ENCODE measurements around the gene VCX2. TPM values are rescaled to one million over a fixed set of nuclear protein-coding genes. Genes with fewer than 3 reads are reported as not detected.
"Not testable (repeated sequence)": the region's sequence is repeated elsewhere in the genome, so short reads cannot be mapped to it uniquely, and the experiment has no call there.

VCX2 gene
- total RNA-seq, 1 experiment from 2014 or later: not detected

DNA sequence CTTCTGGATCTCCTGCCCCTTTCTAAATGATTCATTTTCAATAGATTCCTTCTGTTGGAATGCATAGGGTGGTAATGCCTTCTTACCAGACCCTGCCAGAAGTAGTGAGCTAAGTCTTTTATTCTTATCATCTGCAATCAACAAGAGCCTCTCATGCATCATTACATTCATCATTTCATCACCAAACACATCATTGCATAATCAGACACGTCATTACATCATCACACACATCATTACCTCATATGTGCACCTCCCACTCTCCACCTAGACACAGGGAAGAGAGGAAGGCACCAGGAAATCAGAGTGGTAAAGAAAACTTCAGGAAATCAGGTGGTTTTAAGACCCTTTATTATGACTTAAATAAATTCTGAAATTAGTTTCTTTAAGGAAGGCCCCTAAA lies 45.0 kb downstream of the VCX2 start:
- in situ Hi-C loops (cut with HindIII; ENCODE audit: low sequenced_read_pairs): no loop called here
- DNase-seq (ENCODE audit: low spot score): no peak

DNA sequence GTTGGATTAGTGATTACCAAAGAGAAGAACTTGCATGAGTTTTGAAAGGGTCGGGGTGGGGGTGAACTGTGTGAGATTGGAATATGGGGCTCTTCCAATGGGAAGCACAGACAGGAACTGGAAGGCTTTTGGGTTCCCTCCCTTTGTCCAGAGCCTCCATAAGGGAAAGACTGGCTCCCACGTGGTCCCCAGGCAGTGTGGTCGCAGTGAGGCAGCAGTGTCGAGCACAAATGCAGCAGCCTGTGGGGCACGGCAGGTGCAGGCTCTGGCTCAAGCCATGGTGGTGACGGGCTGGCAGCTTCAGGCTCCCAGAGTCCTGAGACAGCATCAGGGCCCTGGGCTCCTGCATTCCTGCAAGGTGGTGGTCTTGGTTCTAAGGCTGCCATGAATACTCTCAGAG lies 45.5 kb downstream of the VCX2 start:
- in situ Hi-C loops (cut with HindIII; ENCODE audit: low sequenced_read_pairs): no loop called here
- no peak for DNase-seq (ENCODE audit: low spot score)

DNA sequence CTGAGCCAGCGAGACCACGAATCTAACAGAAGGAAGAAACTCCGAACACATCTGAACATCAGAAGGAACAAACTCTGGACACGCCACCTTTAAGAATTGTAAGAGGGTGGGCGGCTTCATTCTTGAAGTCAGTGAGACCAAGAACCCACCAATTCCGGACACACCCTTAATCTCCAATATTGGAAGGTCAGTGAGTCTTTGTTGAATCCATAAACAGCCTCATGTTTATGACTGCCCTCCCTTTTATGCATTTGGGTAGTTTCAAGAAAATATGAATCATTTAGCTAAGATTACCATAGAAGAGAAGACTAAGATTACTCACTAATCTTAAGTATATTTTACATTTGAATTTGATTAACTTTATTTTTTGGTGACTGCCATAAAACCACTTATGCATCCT lies 48.5 kb downstream of the VCX2 start:
- in situ Hi-C loops (cut with HindIII; ENCODE audit: low sequenced_read_pairs): no loop called here

DNA sequence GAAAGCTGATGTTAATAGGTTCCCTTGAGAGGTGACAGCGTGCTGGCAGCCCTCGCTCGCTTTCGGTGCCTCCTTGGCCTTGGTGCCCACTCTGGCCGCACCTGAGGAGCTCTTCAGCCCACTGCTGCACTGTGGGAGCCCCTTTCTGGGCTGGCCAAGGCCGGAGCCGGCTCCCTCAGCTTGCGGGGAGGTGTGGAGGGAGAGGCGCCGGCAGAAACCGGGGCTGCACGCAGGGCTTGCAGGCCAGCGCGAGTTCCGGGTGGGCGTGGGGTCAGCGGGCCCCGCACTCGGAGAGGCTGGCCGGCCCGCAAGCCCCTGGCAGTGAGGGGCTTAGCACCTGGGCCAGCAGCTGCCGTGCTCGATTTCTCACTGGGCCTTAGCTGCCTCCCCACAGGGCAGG lies 49.7 kb downstream of the VCX2 start:
- DNase-seq (ENCODE audit: low spot score); in situ Hi-C loops (cut with HindIII; ENCODE audit: low sequenced_read_pairs): not testable (repeated sequence)

More for the DNA sequence above, 48.5 kb downstream of the VCX2 start:
- DNase-seq (ENCODE audit: low spot score): no peak

Other genes starting within 250 kb of the VCX2 start
- gene PNPLA4, start 243.9 kb downstream of the VCX2 start, total RNA-seq (2014; rRNA removed; shearing (Covaris generic)): 37.0 and 46.6 TPM in 2 replicates